Measurements from ENCODE around the gene AGAP2. TPM values are rescaled to one million over a fixed set of nuclear protein-coding genes. Genes with fewer than 3 reads are reported as not detected.

The AGAP2 gene
- total and polyA plus RNA-seq, 9 donors = 3.2 to 13.1 (median 10.7) TPM

- no peak overlapping the region for H3K27ac ChIP-seq (ENCODE audit: low read length)
- H3K4me1 ChIP-seq (ENCODE audit: control insufficient read depth, insufficient read depth, low read length) = peaks cover 31% of the 10 kb centered on the region
- no peaks in the 10 kb centered on the region for H3K9me3 ChIP-seq (replicated peaks; ENCODE audit: control insufficient read depth, low read depth, low read length)
- no peak overlapping the region for H3K4me3 ChIP-seq (ENCODE audit: low read length)
- WGBS (ENCODE audit: insufficient coverage) = 83% methylated on average over 1 of the region's 4 CpGs
- no peak for DNase-seq
- peaks cover 32% of the 10 kb centered on the region for H3K36me3 ChIP-seq (ENCODE audit: control insufficient read depth, insufficient read depth, low read length)
- H3K27me3 ChIP-seq (ENCODE audit: control insufficient read depth, insufficient read depth, low read length) = peaks cover 27% of the 10 kb centered on the region
Observed at GRCh38 chr12:57770734-57771133, 32.2 kb upstream of the AGAP2 start.

DNA sequence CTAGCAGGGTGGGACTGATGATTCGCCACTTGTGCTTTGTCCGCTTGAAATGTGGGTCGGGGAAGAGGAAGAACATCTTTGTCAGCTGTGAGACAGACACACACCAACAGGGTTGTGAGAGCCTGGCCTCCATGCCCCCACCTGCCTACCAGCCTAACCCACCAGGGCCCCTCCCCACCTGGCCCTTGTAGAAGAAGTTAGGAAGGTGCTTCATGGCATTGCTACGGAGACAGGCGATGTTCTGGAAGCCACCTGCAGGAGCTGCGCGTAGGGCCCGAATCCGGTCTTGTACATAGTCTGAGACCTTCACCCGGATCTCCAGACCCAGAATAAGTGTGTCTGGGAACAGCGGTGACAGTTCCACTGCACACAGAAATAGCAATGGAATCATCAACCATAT is 31.1 kb upstream of the AGAP2 start:
- Histone ChIP-seq H3K36me3 (ENCODE audit: control insufficient read depth, insufficient read depth, low read length) (peaks cover 27% of the 10 kb centered on the region), H3K4me1 (ENCODE audit: control insufficient read depth, insufficient read depth, low read length) (peaks cover 43% of the 10 kb centered on the region)

GRCh38 chr12:57767876-57768275 is 29.3 kb upstream of the AGAP2 start:
- peaks cover 35% of the 10 kb centered on the region for H3K4me1 ChIP-seq (ENCODE audit: control insufficient read depth, insufficient read depth, low read length)
- peaks cover 55% of the 10 kb centered on the region for H3K27me3 ChIP-seq (ENCODE audit: control insufficient read depth, insufficient read depth, low read length)
- no peaks in the 10 kb centered on the region for H3K9me3 ChIP-seq (replicated peaks; ENCODE audit: control insufficient read depth, low read depth, low read length)
- DNase-seq = no peak
- H3K4me3 ChIP-seq (ENCODE audit: low read length) = no peak overlapping the region
- no peak overlapping the region for H3K27ac ChIP-seq (ENCODE audit: low read length)
- peaks cover 27% of the 10 kb centered on the region for H3K36me3 ChIP-seq (ENCODE audit: control insufficient read depth, insufficient read depth, low read length)
- WGBS (ENCODE audit: insufficient coverage) = 80% methylated on average over 2 of the region's 3 CpGs

More for the DNA sequence above, 31.1 kb upstream of the AGAP2 start:
- Histone ChIP-seq H3K4me3 (ENCODE audit: low read length) (no peak overlapping the region), H3K9me3 (replicated peaks; ENCODE audit: control insufficient read depth, low read depth, low read length) (no peaks in the 10 kb centered on the region), H3K27ac (ENCODE audit: low read length) (no peak overlapping the region), H3K27me3 (ENCODE audit: control insufficient read depth, insufficient read depth, low read length) (peaks cover 39% of the 10 kb centered on the region)
- no CpG with 5 or more reads among the region's 11 CpGs for WGBS (ENCODE audit: insufficient coverage)
- no peak for DNase-seq

DNA sequence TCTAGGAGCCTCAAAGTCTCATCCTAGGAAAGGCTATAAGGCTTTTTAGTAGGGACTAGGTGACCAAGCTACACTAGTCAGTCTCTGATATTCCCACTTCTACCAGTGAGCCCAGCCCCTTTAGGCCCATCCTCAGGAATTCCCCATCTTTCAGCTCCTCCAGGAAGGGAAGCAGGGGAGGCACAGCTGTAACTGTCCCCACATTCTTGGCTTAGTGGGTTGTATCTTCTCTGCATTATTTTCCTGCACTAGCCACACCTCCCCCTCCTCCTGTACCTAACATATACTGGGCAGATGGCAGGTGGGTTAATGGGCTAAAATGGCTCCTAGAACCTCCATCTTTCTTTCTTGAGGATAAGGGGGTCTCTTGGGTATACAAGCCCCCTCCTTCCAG is 28.8 kb upstream of the AGAP2 start:
- H3K27ac ChIP-seq (ENCODE audit: low read length) = no peak overlapping the region
- peaks cover 57% of the 10 kb centered on the region for H3K27me3 ChIP-seq (ENCODE audit: control insufficient read depth, insufficient read depth, low read length)
- H3K4me1 ChIP-seq (ENCODE audit: control insufficient read depth, insufficient read depth, low read length) = peaks cover 34% of the 10 kb centered on the region
- DNase-seq = no peak
- no peak overlapping the region for H3K4me3 ChIP-seq (ENCODE audit: low read length)
- no peaks in the 10 kb centered on the region for H3K9me3 ChIP-seq (replicated peaks; ENCODE audit: control insufficient read depth, low read depth, low read length)
- H3K36me3 ChIP-seq (ENCODE audit: control insufficient read depth, insufficient read depth, low read length) = peaks cover 27% of the 10 kb centered on the region

DNA sequence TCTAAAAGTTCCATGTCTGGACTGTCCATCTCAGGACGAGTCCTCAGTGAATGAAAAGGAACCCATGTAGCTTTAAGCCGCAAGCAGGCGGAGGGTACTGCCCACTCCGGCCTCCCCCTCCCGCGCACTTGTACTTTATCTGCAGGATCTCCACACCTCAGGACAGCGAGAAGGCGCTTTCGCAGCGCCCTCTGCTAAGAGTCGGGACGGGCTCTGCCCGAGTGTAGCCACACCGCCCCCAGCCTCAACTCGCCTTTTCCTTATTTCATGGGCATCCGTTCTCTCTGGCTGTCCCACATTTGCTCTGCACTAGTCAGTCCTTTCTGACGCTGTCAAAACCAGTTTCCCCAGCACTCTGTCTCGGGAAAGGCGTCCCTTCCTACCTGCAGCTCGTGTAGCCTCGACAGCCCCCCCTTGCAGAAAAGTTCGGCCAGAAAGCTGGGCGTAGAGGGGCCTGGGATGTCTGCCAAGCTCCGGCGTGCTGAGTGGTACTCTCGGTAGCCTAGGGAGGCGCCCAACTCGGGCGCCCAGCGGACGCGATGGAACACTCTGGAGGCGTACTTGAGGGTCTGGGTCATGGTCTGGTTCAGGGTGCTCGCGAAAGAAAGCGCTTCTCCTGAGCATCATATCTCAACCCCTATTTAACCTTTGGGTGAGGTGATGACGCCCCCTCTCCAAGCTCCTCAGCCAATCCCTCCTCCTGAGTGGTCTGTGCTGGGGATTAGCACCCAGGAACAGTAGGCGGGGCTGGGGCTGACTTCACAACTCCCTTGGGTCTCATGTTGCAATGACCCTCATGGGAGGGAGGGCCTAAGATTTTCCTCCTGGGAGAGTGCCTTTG is 28.1 kb upstream of the AGAP2 start, which contains the start of gene CYP27B1:
Gene CYP27B1 (minus strand): TSS at position 615 of the 841 bp plus-strand sequence. CDS start 37 bp downstream, at position 578.
- Histone ChIP-seq H3K27ac (ENCODE audit: low read length) (no peak within 1 kb of the TSS), H3K4me1 (ENCODE audit: control insufficient read depth, insufficient read depth, low read length) (peaks cover 34% of the 10 kb centered on the region), H3K36me3 (ENCODE audit: control insufficient read depth, insufficient read depth, low read length) (peaks cover 27% of the 10 kb centered on the region), H3K27me3 (ENCODE audit: control insufficient read depth, insufficient read depth, low read length) (peaks cover 57% of the 10 kb centered on the region), H3K9me3 (replicated peaks; ENCODE audit: control insufficient read depth, low read depth, low read length) (no peaks in the 10 kb centered on the region), H3K4me3 (ENCODE audit: low read length) (no peak within 1 kb of the TSS)
- under 1% methylated on average over 26 of the region's 38 CpGs for WGBS (ENCODE audit: insufficient coverage)
- no peak for DNase-seq

DNA sequence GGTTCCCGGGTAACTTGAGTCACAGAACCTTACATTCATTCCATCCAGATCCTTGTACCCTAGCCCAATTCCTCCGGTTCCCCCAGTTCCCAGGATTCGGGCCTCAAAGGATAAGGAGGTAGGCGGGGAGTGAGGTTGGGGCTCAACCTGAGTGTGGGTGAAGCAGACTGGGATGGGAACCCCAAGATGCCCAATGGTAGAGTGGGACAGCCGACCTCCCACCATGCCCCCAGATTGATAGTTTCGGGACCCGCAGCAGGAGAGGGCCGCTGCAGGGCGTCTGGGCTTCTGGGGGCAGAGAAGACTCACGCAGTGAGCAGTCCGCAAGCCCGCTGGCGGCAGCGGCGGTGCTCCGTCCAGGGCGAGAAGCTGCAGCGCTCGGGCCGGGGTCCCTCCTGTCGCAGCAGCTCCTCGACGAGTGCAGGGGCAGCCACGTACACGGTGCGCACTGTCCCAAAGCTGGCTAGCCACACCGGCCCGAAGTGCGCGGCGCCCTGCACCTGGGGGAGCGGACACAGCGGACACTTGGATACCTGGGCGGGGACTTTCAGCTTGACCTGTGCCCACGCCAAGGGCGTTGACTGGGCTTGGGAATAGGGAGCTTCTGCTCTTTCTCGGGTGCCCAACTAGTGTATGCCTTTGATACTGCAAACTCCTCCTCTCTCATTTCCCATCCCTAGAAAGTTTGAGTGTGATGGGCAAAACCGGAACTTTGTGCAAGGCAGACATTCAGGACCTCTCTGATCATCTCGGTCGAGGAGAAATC is 27.3 kb upstream of the AGAP2 start:
- H3K36me3 ChIP-seq (ENCODE audit: control insufficient read depth, insufficient read depth, low read length) = peaks cover 27% of the 10 kb centered on the region
- H3K27me3 ChIP-seq (ENCODE audit: control insufficient read depth, insufficient read depth, low read length) = peaks cover 57% of the 10 kb centered on the region
- H3K9me3 ChIP-seq (replicated peaks; ENCODE audit: control insufficient read depth, low read depth, low read length) = no peaks in the 10 kb centered on the region
- no peak overlapping the region for H3K4me3 ChIP-seq (ENCODE audit: low read length)
- H3K27ac ChIP-seq (ENCODE audit: low read length) = no peak overlapping the region
- WGBS (ENCODE audit: insufficient coverage) = 4% methylated on average over 27 of the region's 40 CpGs
- H3K4me1 ChIP-seq (ENCODE audit: control insufficient read depth, insufficient read depth, low read length) = peaks cover 28% of the 10 kb centered on the region
- no peak for DNase-seq

- peaks cover 26% of the 10 kb centered on the region for H3K4me1 ChIP-seq (ENCODE audit: control insufficient read depth, insufficient read depth, low read length)
- DNase-seq = no peak
- no peak overlapping the region for H3K27ac ChIP-seq (ENCODE audit: low read length)
- H3K27me3 ChIP-seq (ENCODE audit: control insufficient read depth, insufficient read depth, low read length) = peaks cover 57% of the 10 kb centered on the region
- H3K36me3 ChIP-seq (ENCODE audit: control insufficient read depth, insufficient read depth, low read length) = peaks cover 20% of the 10 kb centered on the region
- 1% methylated on average over 52 of the region's 60 CpGs for WGBS (ENCODE audit: insufficient coverage)
- peak overlapping the region; percentile 0 for H3K4me3 ChIP-seq (ENCODE audit: low read length)
- H3K9me3 ChIP-seq (replicated peaks; ENCODE audit: control insufficient read depth, low read depth, low read length) = no peaks in the 10 kb centered on the region
Observed at GRCh38 chr12:57765003-57765697, 26.6 kb upstream of the AGAP2 start.

DNA sequence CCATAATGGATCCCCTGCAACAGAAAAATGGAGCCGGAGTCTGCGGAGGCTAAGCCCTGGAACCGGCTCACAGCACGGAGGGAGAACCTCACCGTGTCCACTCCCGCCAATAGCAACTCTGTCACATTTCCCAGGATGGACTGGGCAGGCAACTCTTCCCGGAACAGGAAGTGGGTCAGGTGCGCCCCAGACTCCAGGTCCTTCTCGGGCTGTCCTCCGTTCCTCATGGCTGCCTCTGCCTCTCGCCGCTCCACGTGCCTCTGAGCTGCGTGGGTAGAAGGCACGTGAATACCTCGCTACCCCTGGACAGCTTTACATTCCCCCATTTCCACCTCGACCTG is 26.1 kb upstream of the AGAP2 start:
- DNase-seq = no peak
- 19% methylated on average over 17 of the region's 17 CpGs for WGBS (ENCODE audit: insufficient coverage)
- no peak overlapping the region for H3K4me3 ChIP-seq (ENCODE audit: low read length)
- H3K27me3 ChIP-seq (ENCODE audit: control insufficient read depth, insufficient read depth, low read length) = peaks cover 57% of the 10 kb centered on the region
- H3K36me3 ChIP-seq (ENCODE audit: control insufficient read depth, insufficient read depth, low read length) = peaks cover 18% of the 10 kb centered on the region
- H3K4me1 ChIP-seq (ENCODE audit: control insufficient read depth, insufficient read depth, low read length) = peaks cover 26% of the 10 kb centered on the region
- H3K27ac ChIP-seq (ENCODE audit: low read length) = no peak overlapping the region
- H3K9me3 ChIP-seq (replicated peaks; ENCODE audit: control insufficient read depth, low read depth, low read length) = no peaks in the 10 kb centered on the region

- Histone ChIP-seq H3K9me3 (replicated peaks; ENCODE audit: control insufficient read depth, low read depth, low read length) (no peaks in the 10 kb centered on the region), H3K36me3 (ENCODE audit: control insufficient read depth, insufficient read depth, low read length) (peaks cover 13% of the 10 kb centered on the region), H3K27ac (ENCODE audit: low read length) (no peak overlapping the region), H3K4me1 (ENCODE audit: control insufficient read depth, insufficient read depth, low read length) (peaks cover 26% of the 10 kb centered on the region), H3K27me3 (ENCODE audit: control insufficient read depth, insufficient read depth, low read length) (peaks cover 57% of the 10 kb centered on the region), H3K4me3 (ENCODE audit: low read length) (no peak overlapping the region)
- no peak for DNase-seq
- WGBS (ENCODE audit: insufficient coverage) = 64% methylated on average over 5 of the region's 6 CpGs
Observed at GRCh38 chr12:57763881-57764661, 25.5 kb upstream of the AGAP2 start.
